ENCODE measurements around the gene S100Z.

The S100Z gene

DNA sequence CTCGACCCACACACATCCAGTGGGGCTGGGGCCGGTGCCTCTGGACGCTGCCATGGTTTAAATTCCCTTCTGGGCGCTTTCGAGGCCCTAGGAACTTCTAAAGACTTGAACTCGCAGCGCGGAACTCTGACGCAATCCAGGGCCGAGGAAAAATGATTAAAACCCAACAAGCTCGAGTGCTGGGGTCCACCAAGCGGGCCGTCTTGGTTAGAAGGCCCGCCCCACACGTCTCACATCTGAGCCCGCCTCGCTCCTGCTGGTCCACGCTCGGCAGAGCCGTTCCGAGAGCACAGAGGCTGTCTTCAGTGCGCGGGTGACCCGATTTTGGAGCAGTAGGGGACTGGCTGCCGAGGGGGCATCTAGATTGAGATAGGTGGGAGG lies 104.6 kb downstream of the S100Z start:
- DNase-seq, result no peak

DNA sequence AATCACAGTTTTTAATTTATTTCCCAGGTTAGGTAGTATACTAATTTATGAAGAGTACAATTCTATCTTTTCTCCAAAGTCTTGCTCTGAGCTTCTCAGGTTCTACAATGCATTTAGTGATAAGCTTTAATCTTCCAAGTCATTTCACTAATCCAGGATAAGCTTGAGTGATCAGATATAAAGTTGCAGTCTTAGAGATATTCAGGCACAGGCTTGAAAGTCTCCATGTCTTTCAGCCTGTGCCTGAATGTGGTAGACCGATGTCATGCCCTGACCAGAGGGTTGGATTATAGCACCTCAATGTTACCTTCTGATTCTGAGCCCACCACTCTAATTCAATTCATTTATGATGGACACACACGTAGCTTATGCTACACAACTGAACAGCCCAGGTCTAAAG lies 106.2 kb downstream of the S100Z start:
- DNase-seq, result no peak

DNA sequence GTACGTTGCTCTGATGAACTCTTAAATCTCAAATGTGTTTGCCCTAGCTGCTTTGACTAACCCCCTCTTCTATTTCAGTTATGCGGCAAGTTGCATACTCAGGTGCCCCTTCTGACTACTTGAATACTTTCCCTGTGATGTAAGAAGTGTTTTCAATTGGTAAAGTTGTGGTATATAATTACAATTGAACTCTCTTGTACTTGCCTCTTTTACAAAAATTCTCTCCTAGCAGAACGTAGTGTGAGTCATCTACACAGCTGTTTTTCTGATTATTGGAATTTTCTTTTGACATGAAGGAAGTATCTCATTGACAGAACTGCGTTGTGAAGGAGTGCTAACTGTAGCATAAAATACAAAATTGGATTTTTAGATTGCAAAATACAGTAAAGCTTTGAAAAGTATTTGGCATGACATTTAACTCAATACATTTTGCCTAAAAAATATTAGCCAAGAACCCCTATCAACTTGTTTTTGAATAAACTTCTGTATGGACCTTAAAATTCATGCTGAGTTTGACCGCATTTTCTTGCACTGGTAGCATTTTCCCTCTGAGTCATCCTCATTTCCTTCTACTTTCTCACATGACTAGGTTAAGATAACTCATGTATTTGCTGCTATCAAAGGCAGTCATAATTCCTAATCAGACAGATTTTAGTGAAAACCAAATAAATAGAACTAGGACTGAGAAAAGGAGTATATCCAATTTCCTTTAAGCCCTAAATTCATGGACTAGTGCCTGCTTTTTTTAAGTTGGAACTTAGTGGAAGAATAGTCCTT lies 109.4 kb downstream of the S100Z start:
- peak; percentile 71 for DNase-seq

- no peak for DNase-seq
Observed at GRCh38 chr5:76960004-76960625, 110.3 kb downstream of the S100Z start.

GRCh38 chr5:76964060-76964459 lies 114.2 kb downstream of the S100Z start:
- no peak for DNase-seq

Measured in inflammatory macrophage treated with lipopolysaccharide for 4 hours (primary cell).